ENCODE results near the gene SEC24D. TPM values are rescaled to one million over a fixed set of nuclear protein-coding genes. Genes with fewer than 3 reads are reported as not detected.

SEC24D gene
- total and polyA plus RNA-seq, 4 donors, result 11.4 to 77.2 (median 52.0) TPM

GRCh38 chr4:118850488-118851173 is 14.7 kb upstream of the SEC24D start:
- Histone ChIP-seq H3K27ac (ENCODE audit: low read depth in 1 of 2, low read length in 1 of 2) (no peak overlapping the region), H3K27me3 (ENCODE audit: control insufficient read depth in 3 of 3, insufficient read depth in 3 of 3, low read length in 2 of 3) (no peaks in the 10 kb centered on the region), H3K9ac (ENCODE audit: insufficient read depth in 1 of 2, low read length in 2 of 2) (peak overlapping the region in 1 of 2 donors; percentile 14), H3K36me3 (ENCODE audit: control insufficient read depth in 4 of 4, insufficient read depth in 4 of 4, low read length in 4 of 4) (no peaks in the 10 kb centered on the region), H3K9me3 (ENCODE audit: control insufficient read depth in 4 of 4, insufficient read depth in 3 of 4, low read length in 3 of 4) (no peaks in the 10 kb centered on the region), H3K4me1 (ENCODE audit: control insufficient read depth in 5 of 5, insufficient read depth in 5 of 5, low read length in 5 of 5) (peaks cover 0 to 4% (median 0%) of the 10 kb centered on the region in 5 donors), H3K4me3 (peak overlapping the region; percentile 30)
- 27 to 36% methylated on average over 8 of the region's 8 CpGs for WGBS, 2 donors
- ATAC-seq (ENCODE audit: insufficient read depth, low FRiP score) (no peak), DNase-seq (peak in 2 of 3 donors; percentile 30 to 31)
- TF ChIP-seq, protein P1, sequence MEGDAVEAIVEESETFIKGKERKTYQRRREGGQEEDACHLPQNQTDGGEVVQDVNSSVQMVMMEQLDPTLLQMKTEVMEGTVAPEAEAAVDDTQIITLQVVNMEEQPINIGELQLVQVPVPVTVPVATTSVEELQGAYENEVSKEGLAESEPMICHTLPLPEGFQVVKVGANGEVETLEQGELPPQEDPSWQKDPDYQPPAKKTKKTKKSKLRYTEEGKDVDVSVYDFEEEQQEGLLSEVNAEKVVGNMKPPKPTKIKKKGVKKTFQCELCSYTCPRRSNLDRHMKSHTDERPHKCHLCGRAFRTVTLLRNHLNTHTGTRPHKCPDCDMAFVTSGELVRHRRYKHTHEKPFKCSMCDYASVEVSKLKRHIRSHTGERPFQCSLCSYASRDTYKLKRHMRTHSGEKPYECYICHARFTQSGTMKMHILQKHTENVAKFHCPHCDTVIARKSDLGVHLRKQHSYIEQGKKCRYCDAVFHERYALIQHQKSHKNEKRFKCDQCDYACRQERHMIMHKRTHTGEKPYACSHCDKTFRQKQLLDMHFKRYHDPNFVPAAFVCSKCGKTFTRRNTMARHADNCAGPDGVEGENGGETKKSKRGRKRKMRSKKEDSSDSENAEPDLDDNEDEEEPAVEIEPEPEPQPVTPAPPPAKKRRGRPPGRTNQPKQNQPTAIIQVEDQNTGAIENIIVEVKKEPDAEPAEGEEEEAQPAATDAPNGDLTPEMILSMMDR (IDR thresholded peaks at IDR 0.05; ENCODE audit: control extremely low read depth, extremely low read depth), result no peak

DNA sequence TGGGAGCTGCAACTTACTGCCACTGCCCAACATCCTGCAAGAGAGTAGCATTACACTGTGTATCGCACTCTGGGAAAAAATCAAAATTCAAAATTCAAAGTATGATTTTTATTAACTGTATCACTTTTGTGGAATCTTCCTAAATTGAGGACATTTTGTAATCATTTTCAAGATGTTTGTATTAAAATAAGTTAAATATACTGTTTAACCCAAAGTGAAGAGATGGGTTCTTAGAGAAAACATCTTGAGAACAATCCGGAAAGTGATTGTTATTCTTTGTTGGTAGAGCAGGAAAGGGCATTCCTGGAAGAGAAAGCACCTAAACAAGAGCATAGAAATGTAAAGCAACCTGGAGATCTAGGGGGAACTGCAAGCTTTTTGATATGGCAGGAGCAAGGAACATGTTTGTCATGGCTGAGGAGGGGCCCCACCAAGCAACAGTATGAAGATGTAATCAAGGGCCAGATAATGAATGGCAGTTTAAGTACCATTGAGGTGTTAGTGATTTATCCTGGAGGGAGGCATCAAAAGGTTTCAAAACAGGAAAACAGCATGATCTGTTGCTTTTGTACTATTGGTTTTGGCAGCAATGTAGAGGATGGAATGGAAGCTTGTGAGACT is 14.1 kb upstream of the SEC24D start:
- DNase-seq, result no peak
- 96 to 99% methylated on average over 2 of the region's 2 CpGs for WGBS, 2 donors
- peaks cover 0 to 4% (median 0%) of the 10 kb centered on the region in 5 donors for H3K4me1 ChIP-seq (ENCODE audit: control insufficient read depth in 5 of 5, insufficient read depth in 5 of 5, low read length in 5 of 5)

DNA sequence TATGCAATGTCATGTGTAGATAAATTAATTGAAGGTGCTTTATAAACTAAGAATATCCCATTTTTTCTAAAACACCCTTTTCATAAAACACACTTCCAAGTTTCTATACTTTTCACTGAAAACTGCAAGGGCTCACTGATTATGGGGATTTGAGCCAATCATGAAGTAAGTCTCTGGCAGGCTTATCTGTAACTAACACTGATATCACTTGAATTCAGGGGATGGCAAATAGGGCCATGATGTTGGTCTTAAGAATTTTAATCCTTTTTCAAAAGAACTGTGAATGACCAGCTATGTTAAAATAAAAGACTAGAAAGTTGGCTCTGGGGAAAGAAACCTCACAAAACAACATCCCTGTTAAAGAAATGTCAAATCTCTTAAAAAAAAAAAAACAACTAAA is 13.0 kb upstream of the SEC24D start:
- ATAC-seq (ENCODE audit: insufficient read depth, low FRiP score) (no peak), DNase-seq (no peak)
- H3K9me3 ChIP-seq (ENCODE audit: control insufficient read depth in 4 of 4, insufficient read depth in 3 of 4, low read length in 3 of 4), result no peaks in the 10 kb centered on the region
- TF ChIP-seq, protein P1 (IDR thresholded peaks at IDR 0.05; ENCODE audit: control extremely low read depth, extremely low read depth), result no peak
- peaks cover 0 to 4% (median 0%) of the 10 kb centered on the region in 5 donors for H3K4me1 ChIP-seq (ENCODE audit: control insufficient read depth in 5 of 5, insufficient read depth in 5 of 5, low read length in 5 of 5)
- no peaks in the 10 kb centered on the region for H3K27me3 ChIP-seq (ENCODE audit: control insufficient read depth in 3 of 3, insufficient read depth in 3 of 3, low read length in 2 of 3)
- no peak overlapping the region for H3K27ac ChIP-seq (ENCODE audit: low read depth in 1 of 2, low read length in 1 of 2)
- H3K9ac ChIP-seq (ENCODE audit: insufficient read depth in 1 of 2, low read length in 2 of 2), result no peak overlapping the region
- no peak overlapping the region for H3K4me3 ChIP-seq
- no peaks in the 10 kb centered on the region for H3K36me3 ChIP-seq (ENCODE audit: control insufficient read depth in 4 of 4, insufficient read depth in 4 of 4, low read length in 4 of 4)

More for the DNA sequence above, 14.1 kb upstream of the SEC24D start:
- no peak for ATAC-seq (ENCODE audit: insufficient read depth, low FRiP score)
- H3K27ac ChIP-seq (ENCODE audit: low read depth in 1 of 2, low read length in 1 of 2), result no peak overlapping the region
- no peaks in the 10 kb centered on the region for H3K27me3 ChIP-seq (ENCODE audit: control insufficient read depth in 3 of 3, insufficient read depth in 3 of 3, low read length in 2 of 3)
- no peak overlapping the region for H3K9ac ChIP-seq (ENCODE audit: insufficient read depth in 1 of 2, low read length in 2 of 2)
- no peaks in the 10 kb centered on the region for H3K36me3 ChIP-seq (ENCODE audit: control insufficient read depth in 4 of 4, insufficient read depth in 4 of 4, low read length in 4 of 4)
- TF ChIP-seq, protein P1 (IDR thresholded peaks at IDR 0.05; ENCODE audit: control extremely low read depth, extremely low read depth), result no peak
- no peak overlapping the region for H3K4me3 ChIP-seq
- no peaks in the 10 kb centered on the region for H3K9me3 ChIP-seq (ENCODE audit: control insufficient read depth in 4 of 4, insufficient read depth in 3 of 4, low read length in 3 of 4)
